Heart left ventricle (tissue), 13 donors: ENCODE data around the gene YPEL2.

Source experiments
- CTCF ChIP-seq, 12 donors: fragments of 200-600 bp; sonication (generic) in 4 of 12; IDR thresholded peaks; one replicate each; pipeline versions ENCODE4 v1.5.0 to v1.8.0; 2018 to 2022; ENCODE audit warnings: antibody characterized with exemption in 12 of 12, mild to moderate bottlenecking in 5 of 12
- POLR2A ChIP-seq, 2 donors: fragments of 450-650 bp; IDR thresholded peaks; one replicate each; pipeline ENCODE4 v1.6.1; 2017; ENCODE audit warnings: antibody characterized with exemption in 2 of 2, mild to moderate bottlenecking in 2 of 2, moderate library complexity in 2 of 2
- donor health status: ischemic (EF 13 %, LVEDD 7.1; RV severe dilation, severe dysfunction).
- donor health status: DM: no; HTN: yes; CAD: no.
- donor health status: DM: no; HTN: no; CAD: no.
- donor health status: ischemic (EF 25% LVEDD 6.9; RV normal size, moderate dysfunction).
- donor health status: ischemic (EF 25% LVEDD 5.7; RV mildly dilated, moderate dysfunction).
- donor health status: ischemic (EF 35%, LVEDD 5.7; RV mildly dilated, moderate dysfunction).
- donor health status: nonischemic (EF 11% LVEDD 7.7; RV severe dilation, severe dysfunction).
- donor health status: DM: yes; HTN: yes; CAD: no.
- donor health status: PGD.
- donor health status: ischemic (EF 29% LVEDD 5.4; RV normal size, mild dysfunction).
- donor health status: nonischemic (EF 23%, LVEDD 6.1; RV moderate dilation, normal function).

DNA sequence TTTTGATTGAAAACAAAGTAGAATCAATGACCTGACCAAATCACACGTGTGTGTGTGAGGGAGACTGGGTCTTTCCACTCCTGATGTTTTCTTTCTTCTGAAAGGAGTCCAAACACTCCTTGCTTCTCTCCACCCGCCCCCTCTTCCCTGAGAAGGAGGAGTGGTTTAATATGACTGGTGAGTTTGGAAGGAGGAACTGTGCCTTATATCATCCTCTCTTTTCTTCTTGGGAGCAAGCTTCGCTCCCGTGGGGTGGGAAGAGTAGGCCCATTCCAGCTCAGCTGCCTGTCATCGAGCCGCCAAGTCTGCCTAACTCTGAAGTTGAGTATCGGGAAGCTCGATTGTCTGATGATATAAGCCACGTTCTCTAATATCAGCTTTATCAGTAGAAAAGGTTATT, 96.5 kb downstream of the YPEL2 start:
- TF ChIP-seq POLR2A (IDR thresholded peaks at IDR 0.05) (no peak), CTCF (IDR thresholded peaks at IDR 0.05) (no peak)
